Aorta (tissue), 5 donors: ENCODE results near the gene ORC6. TPM values are rescaled to one million over a fixed set of nuclear protein-coding genes. Genes with fewer than 3 reads are reported as not detected.
A peak's percentile ranks its signal among the peaks of the same experiment; 100 is the strongest.

Experiments used
- ATAC-seq: fragments of 200-7000 bp; cut with Tn5 transposase; one replicate; pipeline ENCODE4 v1.9.1; 2022; ENCODE audit warnings: moderate library complexity; ENCODE audit not compliant: low FRiP score
- DNase-seq, 2 donors: peaks; one replicate each; pipeline ENCODE4 v3.0.0-alpha.2; 2020
- H3K27ac ChIP-seq, 2 donors: one replicate each; pipeline ENCODE4 v1.5.1; 2013; ENCODE audit warnings: low read length in 2 of 2, mild to moderate bottlenecking in 2 of 2, moderate library complexity in 2 of 2, control low read depth in 1 of 2, inconsistent platforms in 1 of 2, low read depth in 1 of 2
- H3K27me3 ChIP-seq, 2 donors: one replicate each; pipeline ENCODE4 v1.6.1; 2013; ENCODE audit warnings: control low read depth in 1 of 2, low read length in 1 of 2, mild to moderate bottlenecking in 1 of 2, moderate library complexity in 1 of 2; ENCODE audit not compliant: insufficient read depth in 2 of 2, control insufficient read depth in 1 of 2
- H3K36me3 ChIP-seq, 2 donors: one replicate each; pipeline ENCODE4 v1.6.1; 2013; ENCODE audit warnings: control low read depth in 1 of 2, low read length in 1 of 2, mild to moderate bottlenecking in 1 of 2; ENCODE audit not compliant: insufficient read depth in 2 of 2, control insufficient read depth in 1 of 2
- H3K4me1 ChIP-seq, 2 donors: one replicate each; pipeline ENCODE4 v1.6.1; 2013; ENCODE audit warnings: low read length in 2 of 2, control low read depth in 1 of 2, mild to moderate bottlenecking in 1 of 2, moderate library complexity in 1 of 2; ENCODE audit not compliant: insufficient read depth in 2 of 2, control insufficient read depth in 1 of 2
- H3K4me3 ChIP-seq, 2 donors: one replicate each; pipeline ENCODE4 v1.5.1; 2013; ENCODE audit warnings: low read length in 2 of 2, control low read depth in 1 of 2, mild to moderate bottlenecking in 1 of 2
- H3K9me3 ChIP-seq: one replicate; pipeline ENCODE4 v1.6.1; 2013; ENCODE audit warnings: mild to moderate bottlenecking, low read length; ENCODE audit not compliant: control insufficient read depth
- WGBS, 2 donors: extraction: QIAGEN DNeasy Blood & Tissue Kit; methylation state at CpG; one replicate each; pipeline ENCODE4 v1.1.7; 2013; 5-methylcytosine and 5-hydroxymethylcytosine counted together
- intact Hi-C, 2 donors: fragments of 100-400 bp; cut with DNase I; formaldehyde crosslinking; loops; one replicate each; pipeline versions ENCODE4 v1.14.2 to v1.15.0; 2022
- polyA plus RNA-seq, 2 donors: library from polyadenylated mRNA; stranded (reverse); fragments of 200-250 nt; gene quantifications; one replicate each; pipeline ENCODE4 v1.2.3, GENCODE V29; 2013
- total RNA-seq, 2 donors: library from RNA; stranded (reverse); fragmentation: NEBNext Ultra II Directional; extraction: Animal tissue kit (Norgen Biotek cat#: 25700); gene quantifications; one replicate each; pipeline ENCODE4 v1.2.1, GENCODE V29; 2021
- donor health status: healthy with polysubstance abuse.
- donor health status: Bipolar disorder and iron deficiency.
- donor health status: DM: no; HTN: no; CAD: no.
- donor health status: DM: no; HTN: no; CAD: no.
- donor health status: DM: yes; HTN: yes; CAD: no.

ORC6 gene
- total and polyA plus RNA-seq, 4 donors = 0.31 to 2.3 (median 1.6) TPM

- Histone ChIP-seq H3K27me3 (no peaks in the 10 kb centered on the region), H3K36me3 (no peaks in the 10 kb centered on the region), H3K4me1 (no peaks in the 10 kb centered on the region), H3K9me3 (no peaks in the 10 kb centered on the region), H3K4me3 (no peak overlapping the region), H3K27ac (no peak overlapping the region)
- intact Hi-C loops = no loop called here
- no peak for DNase-seq
- ATAC-seq = peak; percentile 28
- 68 to 72% methylated on average over 23 of the region's 23 CpGs for WGBS, 2 donors
These were observed 42.5 kb downstream of the ORC6 start for GRCh38 chr16:46731691-46732555.

GRCh38 chr16:46732561-46732960, 43.1 kb downstream of the ORC6 start:
- H3K4me1 ChIP-seq = no peaks in the 10 kb centered on the region
- DNase-seq (no peak), ATAC-seq (no peak)
- H3K9me3 ChIP-seq = no peaks in the 10 kb centered on the region
- H3K27me3 ChIP-seq = no peaks in the 10 kb centered on the region
- intact Hi-C loops = no loop called here
- H3K36me3 ChIP-seq = no peaks in the 10 kb centered on the region
- H3K4me3 ChIP-seq = no peak overlapping the region
- no peak overlapping the region for H3K27ac ChIP-seq
- WGBS, 2 donors = 81 to 84% methylated on average over 4 of the region's 4 CpGs

GRCh38 chr16:46733319-46733830, 43.9 kb downstream of the ORC6 start:
- Histone ChIP-seq H3K4me1 (no peaks in the 10 kb centered on the region), H3K4me3 (no peak overlapping the region), H3K36me3 (no peaks in the 10 kb centered on the region), H3K27me3 (no peaks in the 10 kb centered on the region), H3K27ac (no peak overlapping the region), H3K9me3 (no peaks in the 10 kb centered on the region)
- 86 to 91% methylated on average over 9 of the region's 9 CpGs for WGBS, 2 donors
- DNase-seq (no peak), ATAC-seq (no peak)
- intact Hi-C loops = no loop called here

GRCh38 chr16:46736695-46737094, 47.2 kb downstream of the ORC6 start:
- ATAC-seq (peak; percentile 6), DNase-seq (peak in 1 of 2 donors; percentile 63)
- Histone ChIP-seq H3K27ac (no peak overlapping the region), H3K36me3 (no peaks in the 10 kb centered on the region), H3K4me3 (no peak overlapping the region), H3K4me1 (no peaks in the 10 kb centered on the region), H3K27me3 (no peaks in the 10 kb centered on the region), H3K9me3 (no peaks in the 10 kb centered on the region)
- intact Hi-C loops = no loop called here
- WGBS, 2 donors = 72 to 78% methylated on average over 12 of the region's 12 CpGs

- no peaks in the 10 kb centered on the region for H3K36me3 ChIP-seq
- ATAC-seq = no peak
- 85% methylated on average over 14 of the region's 14 CpGs for WGBS, 2 donors
These were observed 48.3 kb downstream of the ORC6 start for GRCh38 chr16:46737621-46738214.

GRCh38 chr16:46739934-46740333, 50.5 kb downstream of the ORC6 start:
- Histone ChIP-seq H3K9me3 (no peaks in the 10 kb centered on the region), H3K4me3 (no peak overlapping the region), H3K27me3 (no peaks in the 10 kb centered on the region), H3K4me1 (no peaks in the 10 kb centered on the region), H3K36me3 (no peaks in the 10 kb centered on the region), H3K27ac (no peak overlapping the region)
- DNase-seq = peak in 1 of 2 donors; percentile 7
- intact Hi-C loops = no loop called here
- WGBS, 2 donors = 36 to 58% methylated on average over 2 of the region's 2 CpGs
- no peak for ATAC-seq

More at GRCh38 chr16:46737621-46738214, 48.3 kb downstream of the ORC6 start:
- Histone ChIP-seq H3K4me3 (no peak overlapping the region), H3K27me3 (no peaks in the 10 kb centered on the region), H3K4me1 (no peaks in the 10 kb centered on the region), H3K27ac (no peak overlapping the region), H3K9me3 (no peaks in the 10 kb centered on the region)
- intact Hi-C loops = no loop called here
- peak in 1 of 2 donors; percentile 47 for DNase-seq

GRCh38 chr16:46743232-46743719, 53.8 kb downstream of the ORC6 start:
- DNase-seq (peak; percentile 61 to 63), ATAC-seq (no peak)
- intact Hi-C loops = no loop called here
- Histone ChIP-seq H3K4me3 (no peak overlapping the region), H3K27me3 (no peaks in the 10 kb centered on the region), H3K36me3 (no peaks in the 10 kb centered on the region), H3K9me3 (no peaks in the 10 kb centered on the region), H3K27ac (peak overlapping the region in 1 of 2 donors; percentile 29), H3K4me1 (no peaks in the 10 kb centered on the region)
- 18 to 23% methylated on average over 10 of the region's 10 CpGs for WGBS, 2 donors

- WGBS, 2 donors = 84 to 90% methylated on average over 7 of the region's 7 CpGs
- DNase-seq (peak in 1 of 2 donors; percentile 14), ATAC-seq (no peak)
- Histone ChIP-seq H3K27me3 (no peaks in the 10 kb centered on the region), H3K4me1 (no peaks in the 10 kb centered on the region), H3K27ac (no peak overlapping the region), H3K9me3 (no peaks in the 10 kb centered on the region), H3K36me3 (no peaks in the 10 kb centered on the region), H3K4me3 (no peak overlapping the region)
- intact Hi-C loops = no loop called here
These were observed 56.2 kb downstream of the ORC6 start for GRCh38 chr16:46745617-46746016.
